DND-41 (cell line): Measurements from ENCODE around the gene CCDC14.
"Not testable (repeated sequence)": the region's sequence is repeated elsewhere in the genome, so short reads cannot be mapped to it uniquely, and the experiment has no call there.

Experiments
- ATAC-seq: fragments of 200-7000 bp; cut with Tn5 transposase; 3 replicates; pipeline ENCODE4 v1.9.1; 2021; ENCODE audit warnings: low read depth; ENCODE audit not compliant: insufficient read depth
- DNase-seq: peaks from one replicate; pipeline ENCODE4 v3.0.0-alpha.2; 2020
- H2AFZ ChIP-seq: 2 replicates; pipeline ENCODE4 v1.6.0; 2012; ENCODE audit warnings: low read depth, low read length
- H3K27ac ChIP-seq: 2 replicates; pipeline ENCODE4 v1.5.1; 2012; ENCODE audit warnings: low read length, inconsistent platforms
- H3K27me3 ChIP-seq: fragments of 200-600 bp; sonication (generic); 2 replicates; pipeline ENCODE4 v1.6.0; 2012; ENCODE audit warnings: low read length, mild to moderate bottlenecking, inconsistent platforms; ENCODE audit not compliant: insufficient read depth, poor library complexity
- H3K36me3 ChIP-seq: 2 replicates; pipeline ENCODE4 v1.5.1; 2012; ENCODE audit warnings: low read length, inconsistent platforms; ENCODE audit not compliant: insufficient read depth
- H3K4me1 ChIP-seq: 2 replicates; pipeline ENCODE4 v1.5.1; 2012; ENCODE audit warnings: mild to moderate bottlenecking, low read length; ENCODE audit not compliant: insufficient read depth
- H3K4me2 ChIP-seq: 2 replicates; pipeline ENCODE4 v1.6.0; 2012; ENCODE audit warnings: mild to moderate bottlenecking, moderate library complexity, low read length, inconsistent platforms; ENCODE audit not compliant: insufficient read depth
- H3K4me3 ChIP-seq, 2 experiments: fragments of 200-600 bp in 1 of 2; shearing (Covaris generic) in 1 of 2; 2 replicates each; pipeline ENCODE4 v1.5.1; 2012 to 2016; ENCODE audit warnings: inconsistent platforms in 2 of 2, low read length in 2 of 2, mild to moderate bottlenecking in 2 of 2, low read depth in 1 of 2, moderate library complexity in 1 of 2
- H3K79me2 ChIP-seq: 2 replicates; pipeline ENCODE4 v1.6.0; 2012; ENCODE audit warnings: low read length, inconsistent platforms; ENCODE audit not compliant: insufficient read depth
- H3K9ac ChIP-seq: 2 replicates; pipeline ENCODE4 v1.6.0; 2012; ENCODE audit warnings: low read depth, mild to moderate bottlenecking, inconsistent platforms, low read length, moderate library complexity
- H3K9me3 ChIP-seq: 2 replicates; pipeline ENCODE4 v1.5.1; 2012; ENCODE audit warnings: low read length, moderate library complexity, mild to moderate bottlenecking, inconsistent platforms; ENCODE audit not compliant: insufficient read depth, severe bottlenecking
- H4K20me1 ChIP-seq: 2 replicates; pipeline ENCODE4 v1.6.0; 2012; ENCODE audit warnings: low read length; ENCODE audit not compliant: insufficient read depth
- EZH2 ChIP-seq: IDR thresholded peaks from 3 replicates; pipeline ENCODE4 v1.6.1; 2012; ENCODE audit warnings: borderline replicate concordance, low read depth, mild to moderate bottlenecking, moderate library complexity, low read length, inconsistent platforms; ENCODE audit not compliant: severe bottlenecking
- TF ChIP-seq, protein P1 (sequence below): IDR thresholded peaks from 2 replicates; pipeline ENCODE4 v1.5.1; 2012; ENCODE audit warnings: borderline replicate concordance, low read length, moderate library complexity, mild to moderate bottlenecking; ENCODE audit not compliant: poor library complexity, severe bottlenecking; ENCODE audit errors: extremely low read depth

The CCDC14 gene

DNA sequence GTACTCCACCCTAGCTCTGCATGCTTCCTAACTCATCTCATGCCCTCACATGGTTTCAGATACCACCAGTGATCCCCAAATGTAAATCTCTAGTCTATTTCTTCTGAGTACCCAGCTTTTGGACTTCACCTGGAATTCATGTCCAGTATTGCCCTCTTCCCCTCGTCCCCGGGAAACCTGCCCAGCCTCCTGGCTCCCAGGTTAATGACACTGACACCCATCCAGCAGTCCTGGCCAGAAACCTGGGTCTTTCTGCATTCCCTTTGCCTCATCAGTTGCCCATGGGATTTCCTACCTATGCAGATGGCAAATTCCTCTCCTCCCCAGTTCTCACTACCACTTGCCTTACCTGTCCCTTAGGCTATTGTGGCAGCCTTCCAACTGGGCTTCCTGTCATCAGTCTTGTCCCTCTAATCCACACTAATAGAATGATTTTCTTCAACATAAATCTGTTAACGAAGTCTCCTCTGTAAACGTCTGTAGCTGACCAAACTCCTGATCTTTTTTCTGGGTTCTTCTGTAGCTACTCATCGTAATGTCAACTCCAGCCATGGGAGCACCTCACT lies 61.6 kb downstream of the CCDC14 start:
- Histone ChIP-seq H3K4me3 (no peak overlapping the region), H4K20me1 (no peaks in the 10 kb centered on the region)

DNA sequence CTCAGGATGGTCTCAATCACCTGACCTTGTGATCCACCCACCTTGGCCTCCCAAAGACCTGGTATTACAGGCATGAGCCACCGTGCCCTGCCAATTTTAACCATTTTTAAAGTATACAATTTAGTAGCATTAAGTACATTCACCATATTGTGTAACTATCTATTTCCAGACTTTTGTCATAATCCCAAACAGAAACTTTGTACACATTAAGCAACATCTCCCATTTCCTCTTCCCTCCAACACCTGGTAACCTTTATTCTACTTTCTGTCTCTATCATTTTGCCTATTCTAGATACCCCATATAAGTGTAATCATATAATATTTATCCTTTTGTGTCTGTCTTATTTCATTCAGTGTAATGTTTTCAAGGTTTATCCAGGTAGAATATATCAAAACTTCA lies 68.0 kb downstream of the CCDC14 start:
- ATAC-seq: no peak

More for the DNA sequence above, 61.6 kb downstream of the CCDC14 start:
- no peak overlapping the region for H3K4me2 ChIP-seq
- no peak for ATAC-seq
- no peaks in the 10 kb centered on the region for H3K9me3 ChIP-seq
- no peak overlapping the region for H3K27ac ChIP-seq
- no peaks in the 10 kb centered on the region for H3K79me2 ChIP-seq
- DNase-seq: no peak
- no peaks in the 10 kb centered on the region for H3K4me1 ChIP-seq
- TF ChIP-seq, protein P1, sequence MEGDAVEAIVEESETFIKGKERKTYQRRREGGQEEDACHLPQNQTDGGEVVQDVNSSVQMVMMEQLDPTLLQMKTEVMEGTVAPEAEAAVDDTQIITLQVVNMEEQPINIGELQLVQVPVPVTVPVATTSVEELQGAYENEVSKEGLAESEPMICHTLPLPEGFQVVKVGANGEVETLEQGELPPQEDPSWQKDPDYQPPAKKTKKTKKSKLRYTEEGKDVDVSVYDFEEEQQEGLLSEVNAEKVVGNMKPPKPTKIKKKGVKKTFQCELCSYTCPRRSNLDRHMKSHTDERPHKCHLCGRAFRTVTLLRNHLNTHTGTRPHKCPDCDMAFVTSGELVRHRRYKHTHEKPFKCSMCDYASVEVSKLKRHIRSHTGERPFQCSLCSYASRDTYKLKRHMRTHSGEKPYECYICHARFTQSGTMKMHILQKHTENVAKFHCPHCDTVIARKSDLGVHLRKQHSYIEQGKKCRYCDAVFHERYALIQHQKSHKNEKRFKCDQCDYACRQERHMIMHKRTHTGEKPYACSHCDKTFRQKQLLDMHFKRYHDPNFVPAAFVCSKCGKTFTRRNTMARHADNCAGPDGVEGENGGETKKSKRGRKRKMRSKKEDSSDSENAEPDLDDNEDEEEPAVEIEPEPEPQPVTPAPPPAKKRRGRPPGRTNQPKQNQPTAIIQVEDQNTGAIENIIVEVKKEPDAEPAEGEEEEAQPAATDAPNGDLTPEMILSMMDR: no peak
- no peak for TF ChIP-seq EZH2
- H2AFZ ChIP-seq: no peak overlapping the region
- H3K27me3 ChIP-seq: peaks cover 4% of the 10 kb centered on the region
- H3K36me3 ChIP-seq: no peaks in the 10 kb centered on the region
- H3K9ac ChIP-seq: no peak overlapping the region

DNA sequence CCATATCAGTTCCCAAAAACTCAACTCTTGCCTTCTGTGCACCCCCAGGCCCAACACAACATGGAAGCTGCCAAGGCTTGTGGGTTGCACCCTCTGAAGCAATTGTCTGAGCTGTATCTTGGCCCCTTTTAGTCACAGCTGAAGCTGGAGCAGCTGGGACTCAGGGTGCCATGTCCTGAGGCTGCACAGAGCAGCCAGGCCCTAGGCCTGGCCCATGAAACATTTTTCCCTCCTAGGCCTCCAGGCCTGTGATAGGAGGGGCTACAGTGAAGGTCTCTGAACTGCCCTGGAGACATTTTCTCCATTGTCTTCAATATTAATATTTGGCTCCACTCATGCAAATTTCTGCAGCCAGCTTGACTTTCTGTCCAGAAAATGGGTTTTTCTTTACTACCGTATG lies 68.8 kb downstream of the CCDC14 start:
- H3K4me3 ChIP-seq: no peak overlapping the region
- no peaks in the 10 kb centered on the region for H3K4me1 ChIP-seq
- no peak overlapping the region for H3K27ac ChIP-seq
- ATAC-seq: no peak
- H3K27me3 ChIP-seq: no peaks in the 10 kb centered on the region
- no peaks in the 10 kb centered on the region for H3K36me3 ChIP-seq
- TF ChIP-seq, protein P1: no peak
- TF ChIP-seq EZH2: no peak
- H2AFZ ChIP-seq: no peak overlapping the region
- H3K79me2 ChIP-seq: no peaks in the 10 kb centered on the region
- H3K4me2 ChIP-seq: no peak overlapping the region
- no peak overlapping the region for H3K9ac ChIP-seq
- DNase-seq: no peak
- H3K9me3 ChIP-seq: peaks cover 9% of the 10 kb centered on the region
- no peaks in the 10 kb centered on the region for H4K20me1 ChIP-seq

More for the DNA sequence above, 68.0 kb downstream of the CCDC14 start:
- no peak for DNase-seq
- no peak overlapping the region for H3K4me3 ChIP-seq
- no peak overlapping the region for H3K4me2 ChIP-seq
- H3K79me2 ChIP-seq: no peaks in the 10 kb centered on the region
- H3K9ac ChIP-seq: no peak overlapping the region
- H3K4me1 ChIP-seq: no peaks in the 10 kb centered on the region
- H3K27ac ChIP-seq: no peak overlapping the region
- no peak overlapping the region for H2AFZ ChIP-seq
- peaks cover 9% of the 10 kb centered on the region for H3K9me3 ChIP-seq
- H3K36me3 ChIP-seq: no peaks in the 10 kb centered on the region
- no peaks in the 10 kb centered on the region for H4K20me1 ChIP-seq
- no peaks in the 10 kb centered on the region for H3K27me3 ChIP-seq
- TF ChIP-seq EZH2: no peak
- TF ChIP-seq, protein P1: no peak

DNA sequence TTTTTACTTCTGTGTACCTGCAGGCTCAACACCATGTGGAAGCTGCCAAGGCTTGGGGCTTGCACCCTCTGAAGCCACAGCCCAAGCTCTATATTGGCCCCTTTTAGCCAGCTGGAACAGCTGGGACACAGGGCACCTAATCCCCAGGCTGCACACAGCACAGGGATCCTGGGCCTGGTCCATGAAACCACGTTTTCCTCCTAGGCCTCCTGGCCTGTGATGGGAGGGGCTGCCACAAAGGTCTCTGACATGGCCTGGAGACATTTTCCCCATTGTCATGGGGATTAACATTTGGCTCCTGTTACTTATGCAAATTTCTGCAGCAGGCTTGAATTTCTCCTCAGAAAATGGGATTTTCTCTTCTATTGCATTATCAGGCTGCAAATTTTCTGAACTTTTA lies 70.0 kb downstream of the CCDC14 start:
- not testable (repeated sequence) for ATAC-seq, H3K9me3 ChIP-seq, H3K79me2 ChIP-seq, DNase-seq, H3K4me2 ChIP-seq, H3K4me3 ChIP-seq, H3K27me3 ChIP-seq, H3K36me3 ChIP-seq, H3K27ac ChIP-seq, H3K4me1 ChIP-seq, H3K9ac ChIP-seq, H4K20me1 ChIP-seq, H2AFZ ChIP-seq

DNA sequence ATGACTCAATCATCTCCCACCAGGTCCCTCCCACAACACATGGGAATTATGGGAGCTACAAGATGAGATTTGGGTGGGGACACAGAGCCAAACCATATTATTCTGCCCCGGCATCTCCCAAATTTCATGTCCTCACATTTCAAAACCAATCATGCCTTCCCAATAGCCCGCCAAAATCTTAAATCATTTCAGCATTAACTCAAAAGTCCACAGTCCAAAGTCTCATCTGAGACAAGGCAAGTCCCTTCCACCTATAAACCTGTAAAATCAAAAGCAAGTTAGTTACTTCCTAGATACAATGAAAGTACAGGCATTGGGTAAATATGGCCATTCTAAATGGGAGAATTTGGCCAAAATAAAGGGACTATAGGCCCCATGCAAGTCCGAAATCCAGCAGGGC lies 70.9 kb downstream of the CCDC14 start:
- not testable (repeated sequence) for H4K20me1 ChIP-seq, H3K36me3 ChIP-seq, H2AFZ ChIP-seq, ATAC-seq, H3K27me3 ChIP-seq, H3K9ac ChIP-seq, H3K9me3 ChIP-seq, H3K4me2 ChIP-seq, H3K79me2 ChIP-seq, H3K4me3 ChIP-seq, DNase-seq, H3K27ac ChIP-seq, H3K4me1 ChIP-seq
